ENCODE results near the gene ARHGEF19.

GRCh38 chr1:16239972-16240491 is 27.6 kb upstream of the ARHGEF19 start:
- TF ChIP-seq JUND (IDR thresholded peaks at IDR 0.05; ENCODE audit: low read depth, low read length) (no peak), POLR2AphosphoS5 (IDR thresholded peaks at IDR 0.05; ENCODE audit: low read length) (no peak), ZSCAN29 (IDR thresholded peaks at IDR 0.05) (no peak)

All from GM12878 (cell line).